Endothelial cell (in vitro differentiated cells): Measurements from ENCODE around the gene VSTM4. TPM values are rescaled to one million over a fixed set of nuclear protein-coding genes. Genes with fewer than 3 reads are reported as not detected.

ENCODE experiments used
- DNase-seq: peaks from one replicate; pipeline ENCODE4 v3.0.0; 2021; ENCODE audit warnings: low spot score
- H3K27ac Mint-ChIP-seq: one replicate; pipeline ENCODE4 v1.8.0; 2021; ENCODE audit warnings: mixed read lengths, inconsistent platforms; ENCODE audit not compliant: unreplicated experiment
- H3K27me3 Mint-ChIP-seq: one replicate; pipeline ENCODE4 v1.8.0; 2021; ENCODE audit warnings: mild to moderate bottlenecking, moderate library complexity, mixed read lengths, inconsistent platforms; ENCODE audit not compliant: unreplicated experiment
- H3K36me3 Mint-ChIP-seq: one replicate; pipeline ENCODE4 v1.8.0; 2021; ENCODE audit warnings: mild to moderate bottlenecking, low read depth, mixed read lengths, inconsistent platforms; ENCODE audit not compliant: unreplicated experiment
- H3K4me1 Mint-ChIP-seq: one replicate; pipeline ENCODE4 v1.8.0; 2021; ENCODE audit warnings: mild to moderate bottlenecking, mixed read lengths, inconsistent platforms; ENCODE audit not compliant: unreplicated experiment
- H3K4me3 Mint-ChIP-seq: one replicate; pipeline ENCODE4 v1.8.0; 2021; ENCODE audit warnings: mild to moderate bottlenecking, mixed read lengths, inconsistent platforms; ENCODE audit not compliant: unreplicated experiment
- H3K9me3 Mint-ChIP-seq: one replicate; pipeline ENCODE4 v1.8.0; 2021; ENCODE audit warnings: mixed read lengths, inconsistent platforms; ENCODE audit not compliant: unreplicated experiment
- CTCF ChIP-seq: fragments of 200-600 bp; sonication (generic); IDR thresholded peaks from one replicate; pipeline ENCODE4 v1.5.0; 2021; ENCODE audit warnings: antibody characterized with exemption; ENCODE audit not compliant: unreplicated experiment
- total RNA-seq: library from RNA; stranded (reverse); fragmentation: NEBNext Ultra II Directional; extraction: Animal tissue kit (Norgen Biotek cat#: 25700); gene quantifications from one replicate; pipeline ENCODE4 v1.2.1, GENCODE V29; 2021; ENCODE audit not compliant: unreplicated experiment

The VSTM4 gene
- total RNA-seq, 1 donor from 2014 or later: 0.38 TPM

DNA sequence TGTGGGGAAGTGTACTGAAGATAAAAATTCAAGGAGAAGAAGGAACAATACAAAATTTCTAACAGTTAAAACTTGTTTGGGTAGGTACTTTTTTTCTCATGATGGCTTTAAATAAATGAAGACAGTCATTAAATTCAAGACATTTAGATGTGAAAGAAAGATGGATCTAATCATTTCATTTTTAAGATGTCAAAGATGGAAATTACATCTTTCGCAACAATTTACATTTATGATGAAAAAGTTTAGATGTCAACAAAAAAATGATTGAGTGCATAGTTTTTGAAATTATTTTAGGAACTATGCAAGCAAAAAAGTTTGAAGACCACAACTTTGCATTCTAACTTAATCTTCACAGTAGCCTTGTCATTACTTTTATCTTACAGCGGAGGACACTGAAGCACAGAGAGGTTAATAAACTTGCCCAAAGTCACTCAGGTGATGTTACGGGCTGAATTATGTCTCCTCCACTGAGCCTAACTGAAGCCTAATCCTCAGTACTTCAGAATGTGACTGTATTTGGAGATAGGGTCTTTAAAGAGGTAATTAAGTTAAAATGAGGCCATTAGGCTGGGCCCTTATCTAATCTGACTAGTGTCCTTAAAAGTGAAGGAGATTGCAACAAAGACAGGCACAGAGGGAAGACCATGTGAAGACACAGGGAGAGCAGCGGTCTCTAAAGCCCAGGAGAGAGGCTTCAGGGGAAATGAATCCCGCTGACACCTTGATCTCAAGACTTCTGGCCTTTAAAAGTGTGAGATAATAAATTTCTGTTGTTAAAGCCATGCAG, 48.2 kb downstream of the VSTM4 start:
- TF ChIP-seq CTCF: no peak
- Mint-ChIP-seq H3K9me3 (peaks cover 5% of the 10 kb centered on the region), H3K27ac (no peak overlapping the region), H3K27me3 (no peaks in the 10 kb centered on the region), H3K4me1 (no peaks in the 10 kb centered on the region), H3K36me3 (peaks cover 4% of the 10 kb centered on the region), H3K4me3 (no peak overlapping the region)
- DNase-seq: no peak

DNA sequence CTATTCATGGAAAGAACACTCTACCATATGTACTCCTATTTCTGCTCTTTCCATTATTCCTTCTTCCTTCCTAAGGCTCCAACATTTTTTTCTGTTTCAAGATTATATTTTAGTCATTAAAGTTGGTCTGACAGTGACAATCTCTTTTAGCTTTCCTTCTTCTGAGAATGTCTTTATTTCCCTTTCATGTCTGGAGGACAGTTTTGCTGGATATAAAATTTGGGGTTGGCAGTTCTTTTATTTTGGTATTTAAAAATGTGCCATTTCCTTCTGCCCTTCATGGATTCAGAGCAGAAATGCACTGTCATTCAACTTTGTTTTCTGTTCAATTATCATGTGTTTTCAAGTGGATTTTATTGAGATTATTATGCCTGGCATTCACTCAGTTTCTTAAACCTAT, 53.1 kb downstream of the VSTM4 start:
- no peak overlapping the region for H3K27ac Mint-ChIP-seq

GRCh38 chr10:49061667-49062066, 53.7 kb downstream of the VSTM4 start:
- Mint-ChIP-seq H3K9me3 (peaks cover 5% of the 10 kb centered on the region), H3K4me3 (no peak overlapping the region), H3K27me3 (peaks cover 2% of the 10 kb centered on the region), H3K27ac (no peak overlapping the region), H3K36me3 (peaks cover 4% of the 10 kb centered on the region), H3K4me1 (no peaks in the 10 kb centered on the region)
- no peak for TF ChIP-seq CTCF
- no peak for DNase-seq

More for the DNA sequence above, 53.1 kb downstream of the VSTM4 start:
- H3K9me3 Mint-ChIP-seq: peaks cover 5% of the 10 kb centered on the region
- no peaks in the 10 kb centered on the region for H3K4me1 Mint-ChIP-seq
- no peak for TF ChIP-seq CTCF
- no peak overlapping the region for H3K4me3 Mint-ChIP-seq
- peaks cover 4% of the 10 kb centered on the region for H3K36me3 Mint-ChIP-seq
- no peak for DNase-seq
- peaks cover 2% of the 10 kb centered on the region for H3K27me3 Mint-ChIP-seq

- no peak for TF ChIP-seq CTCF
- H3K27me3 Mint-ChIP-seq: peaks cover 6% of the 10 kb centered on the region
- H3K4me1 Mint-ChIP-seq: no peaks in the 10 kb centered on the region
- peaks cover 5% of the 10 kb centered on the region for H3K9me3 Mint-ChIP-seq
- H3K4me3 Mint-ChIP-seq: no peak overlapping the region
- H3K27ac Mint-ChIP-seq: no peak overlapping the region
- peaks cover under 1% of the 10 kb centered on the region for H3K36me3 Mint-ChIP-seq
- no peak for DNase-seq
Measured at GRCh38 chr10:49058463-49059255, 56.7 kb downstream of the VSTM4 start.
